HG03064 (cell line): Measurements from ENCODE around the gene CACNB4.
A peak's percentile ranks its signal among the peaks of the same experiment; 100 is the strongest.
"Not testable (repeated sequence)": the region's sequence is repeated elsewhere in the genome, so short reads cannot be mapped to it uniquely, and the experiment has no call there.

Experiments
- ATAC-seq: cut with Tn5 transposase; IDR thresholded peaks from one replicate; pipeline ENCODE4 v1.9.1; 2021; ENCODE audit warnings: low read depth; ENCODE audit not compliant: unreplicated experiment

Gene CACNB4

GRCh38 chr2:152025678-152026287 is 73.1 kb downstream of the CACNB4 start:
- peak; percentile 90 for ATAC-seq

- ATAC-seq, result no peak
Observed at GRCh38 chr2:152024477-152024876, 74.4 kb downstream of the CACNB4 start.

DNA sequence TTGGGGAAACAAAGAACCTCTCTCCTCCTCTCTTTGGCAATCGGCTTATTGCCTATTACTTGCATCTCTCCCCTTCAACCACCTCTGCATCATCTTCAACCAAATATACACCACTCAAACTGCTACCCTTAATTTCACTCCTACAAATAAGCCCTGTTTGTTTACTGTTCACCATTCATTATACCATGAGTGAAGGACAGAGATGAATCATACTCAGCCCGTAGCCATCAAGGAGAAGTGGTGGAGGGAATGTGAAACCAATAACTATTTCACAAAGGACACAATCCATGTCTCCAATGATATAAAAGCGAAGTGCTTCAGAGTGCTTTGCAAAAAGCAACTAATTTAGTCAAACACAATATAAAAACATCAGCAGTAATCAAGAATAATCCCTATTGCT is 76.8 kb downstream of the CACNB4 start:
- no peak for ATAC-seq

DNA sequence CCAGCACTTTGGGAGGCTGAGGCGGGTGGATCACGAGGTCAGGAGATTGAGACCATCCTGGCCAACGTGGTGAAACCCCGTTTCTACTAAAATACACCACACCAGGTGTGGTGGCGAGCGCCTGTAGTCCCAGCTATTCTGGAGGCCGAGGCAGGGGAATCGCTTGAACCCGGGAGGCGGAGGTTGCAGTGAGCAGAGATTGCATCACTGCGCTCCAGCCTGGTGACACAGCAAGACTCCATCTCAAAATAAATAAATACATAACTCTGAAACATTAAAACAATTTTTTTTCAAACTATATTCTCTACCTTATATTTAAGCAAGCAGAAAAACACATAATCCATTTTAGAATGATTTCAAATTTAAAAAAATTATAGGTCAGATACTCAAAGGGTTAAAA is 77.8 kb downstream of the CACNB4 start:
- not testable (repeated sequence) for ATAC-seq

DNA sequence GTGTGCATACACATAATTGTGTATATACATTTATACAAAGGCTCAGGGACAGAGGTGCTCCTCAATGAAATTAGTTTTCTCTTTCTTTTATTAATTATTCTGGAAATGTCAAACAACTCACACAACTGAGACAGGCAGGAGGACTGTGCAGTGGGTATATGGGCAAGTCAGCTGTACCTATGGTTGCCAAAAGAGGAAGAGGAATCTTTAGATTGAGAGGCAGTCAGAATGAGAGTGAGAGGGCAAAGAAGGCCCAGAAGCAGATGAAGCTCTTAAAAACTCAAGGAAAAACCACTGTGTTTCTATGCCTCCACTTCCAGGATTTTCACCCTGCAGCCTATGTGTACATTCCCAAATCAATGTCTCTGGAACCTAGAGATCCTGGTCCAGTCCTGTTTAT is 79.1 kb downstream of the CACNB4 start:
- no peak for ATAC-seq

DNA sequence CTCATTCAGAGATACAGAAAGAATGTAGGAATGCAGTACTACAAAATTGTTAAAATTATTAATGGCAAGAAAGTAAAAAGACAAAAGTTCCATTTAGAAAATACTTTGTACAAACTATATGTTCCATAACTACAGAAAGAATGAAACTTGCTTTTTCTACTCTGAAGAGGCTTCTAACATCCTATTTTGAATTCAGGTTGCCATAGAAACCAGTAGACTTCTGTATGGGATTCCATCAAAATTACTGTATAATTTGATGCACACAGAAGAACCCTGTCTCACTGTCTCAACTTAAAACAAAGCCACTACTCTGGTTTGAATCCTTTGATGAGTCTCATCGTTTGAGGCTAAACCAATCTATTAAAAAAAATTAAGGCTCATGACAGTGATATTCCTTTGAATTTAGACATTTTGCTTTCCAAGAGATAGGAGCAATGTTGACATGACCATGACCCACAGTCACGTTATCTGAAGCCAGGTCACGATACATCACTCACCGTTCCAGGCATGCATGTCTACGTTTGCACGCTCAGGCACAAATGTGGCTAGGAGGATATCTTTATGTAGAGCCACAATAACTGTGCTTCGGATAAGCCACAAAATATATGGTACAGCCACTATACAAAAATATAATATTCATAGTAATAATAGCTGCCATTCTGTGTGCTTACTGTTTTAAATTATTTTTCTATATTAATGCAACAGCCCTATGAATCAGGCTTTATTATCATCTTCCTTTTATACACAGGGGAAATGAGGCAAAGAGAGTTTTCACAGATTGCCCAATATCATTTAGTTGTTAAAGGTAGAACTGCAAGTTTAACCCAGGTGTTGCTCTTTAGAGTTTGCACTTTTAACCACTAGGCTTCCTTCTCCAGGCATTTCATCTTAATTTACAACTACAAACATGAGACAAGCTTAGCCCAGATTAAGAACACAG is 82.4 kb downstream of the CACNB4 start:
- ATAC-seq, result no peak

GRCh38 chr2:152015552-152015951 is 83.3 kb downstream of the CACNB4 start:
- no peak for ATAC-seq

DNA sequence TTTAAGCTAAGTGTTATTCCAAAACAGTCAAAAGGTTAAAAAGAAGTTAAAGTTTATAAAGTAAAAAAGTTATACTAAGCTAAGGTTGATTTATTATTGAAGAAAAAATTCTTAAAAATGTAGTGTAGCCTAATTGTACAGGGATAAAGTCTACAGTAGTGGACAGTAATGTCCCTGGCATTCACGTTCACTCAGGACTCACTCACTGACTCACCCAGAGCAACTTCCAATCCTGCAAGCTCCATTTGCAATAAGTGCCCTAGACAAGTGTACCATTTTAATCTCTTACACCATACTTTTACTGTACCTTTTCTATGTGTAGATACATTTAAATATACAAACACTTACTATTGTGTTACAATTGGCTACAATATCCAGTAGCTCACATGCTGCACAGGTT is 86.1 kb downstream of the CACNB4 start:
- no peak for ATAC-seq

GRCh38 chr2:152011724-152012123 is 87.1 kb downstream of the CACNB4 start:
- ATAC-seq, result no peak

DNA sequence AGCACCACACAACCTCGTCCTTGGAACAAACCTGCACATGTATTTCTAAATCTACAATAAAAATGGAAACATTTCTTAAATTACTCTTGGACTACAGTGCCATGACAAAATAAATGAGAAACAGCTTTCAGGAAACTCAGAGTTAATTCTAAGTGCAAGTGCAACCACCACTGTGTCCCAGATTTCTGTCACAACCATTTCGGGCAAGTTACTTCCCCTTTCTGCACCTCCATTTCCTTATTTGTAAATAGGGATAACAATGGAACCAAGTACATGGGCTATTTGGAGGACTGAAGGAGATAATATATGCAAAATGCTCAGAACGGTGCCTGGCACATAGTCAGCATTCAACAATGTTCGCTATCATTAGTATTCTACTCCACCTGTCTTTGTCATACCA is 93.2 kb downstream of the CACNB4 start:
- ATAC-seq, result no peak

DNA sequence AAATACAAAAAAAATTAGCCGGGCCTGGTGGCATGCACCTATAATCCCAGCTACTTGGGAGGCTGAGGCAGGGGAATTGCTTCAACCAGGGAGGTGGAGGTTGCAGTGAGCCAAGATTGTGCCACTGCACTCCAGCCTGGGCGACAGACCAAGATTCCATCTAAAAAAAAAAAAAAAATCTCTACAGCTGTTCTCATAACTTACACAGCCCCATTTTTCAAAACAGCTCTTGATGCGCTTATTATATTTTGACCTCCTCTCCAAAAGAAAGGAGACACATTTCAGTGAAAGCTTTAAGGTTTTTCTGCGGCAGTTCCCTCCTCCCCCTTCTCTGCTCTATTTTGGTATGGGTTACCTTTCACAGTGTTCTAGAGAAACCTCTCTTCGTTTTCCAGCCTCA is 95.6 kb downstream of the CACNB4 start:
- ATAC-seq, result not testable (repeated sequence)

- no peak for ATAC-seq
Observed at GRCh38 chr2:151999053-151999452, 99.8 kb downstream of the CACNB4 start.

GRCh38 chr2:151996243-151997003 is 102.4 kb downstream of the CACNB4 start:
- no peak for ATAC-seq

DNA sequence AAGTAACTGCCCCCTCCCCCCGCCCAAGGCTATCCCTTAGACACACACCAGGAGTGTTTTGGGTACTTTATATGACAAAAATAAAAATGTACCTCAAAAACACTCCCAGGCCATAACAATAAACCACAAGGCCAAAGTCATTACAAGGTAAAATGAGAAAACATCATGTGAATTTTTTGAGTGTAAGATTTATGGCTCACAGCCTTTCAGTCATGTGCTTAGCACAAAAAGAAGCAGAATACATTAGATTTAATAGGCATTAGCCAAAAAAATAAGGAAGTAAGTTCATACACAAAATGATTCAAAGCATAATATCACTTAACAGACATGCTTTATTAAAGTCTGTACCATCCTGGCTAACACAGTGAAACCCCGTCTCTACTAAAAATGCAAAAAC is 103.7 kb downstream of the CACNB4 start:
- ATAC-seq, result no peak

DNA sequence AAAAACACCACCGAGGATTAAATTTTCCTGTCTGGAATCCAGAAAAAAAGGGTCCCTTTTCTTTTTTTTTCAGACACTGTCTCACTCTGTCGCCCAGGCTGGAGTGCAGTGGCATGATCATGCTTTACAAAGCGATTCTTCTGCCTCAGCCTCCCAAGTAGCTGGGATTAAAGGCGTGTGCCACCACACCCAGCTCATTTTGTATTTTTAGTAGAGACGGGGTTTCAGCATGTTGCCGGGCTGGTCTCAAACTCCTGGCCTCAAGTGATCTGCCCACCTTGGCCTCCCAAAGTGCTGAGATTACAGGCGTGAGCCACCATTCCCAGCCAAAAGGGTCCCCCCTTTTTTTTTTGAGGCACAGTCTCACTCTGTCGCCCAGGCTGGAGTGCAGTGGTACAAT is 104.7 kb downstream of the CACNB4 start:
- ATAC-seq, result not testable (repeated sequence)

DNA sequence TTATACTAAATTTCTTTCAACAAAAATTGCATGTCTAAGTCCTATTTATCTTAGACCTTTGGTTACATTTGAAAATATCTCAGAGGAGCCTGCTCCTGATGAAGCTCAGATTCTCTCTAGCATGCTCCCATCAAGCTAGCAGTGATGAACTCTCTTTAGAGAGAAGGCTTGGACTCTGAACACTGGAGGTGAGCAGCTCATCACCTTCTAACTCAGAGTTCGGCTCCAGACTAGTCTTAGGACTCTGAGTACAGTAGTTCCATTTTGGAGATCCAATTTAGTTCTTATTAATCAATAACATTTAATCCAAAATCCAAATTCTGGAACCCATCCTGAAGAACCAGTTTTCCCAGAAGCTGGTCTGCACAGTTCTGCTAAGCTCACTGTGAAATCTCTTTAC is 107.8 kb downstream of the CACNB4 start:
- no peak for ATAC-seq

GRCh38 chr2:151989378-151989777 is 109.5 kb downstream of the CACNB4 start:
- no peak for ATAC-seq

GRCh38 chr2:151987484-151987883 is 111.4 kb downstream of the CACNB4 start:
- no peak for ATAC-seq

DNA sequence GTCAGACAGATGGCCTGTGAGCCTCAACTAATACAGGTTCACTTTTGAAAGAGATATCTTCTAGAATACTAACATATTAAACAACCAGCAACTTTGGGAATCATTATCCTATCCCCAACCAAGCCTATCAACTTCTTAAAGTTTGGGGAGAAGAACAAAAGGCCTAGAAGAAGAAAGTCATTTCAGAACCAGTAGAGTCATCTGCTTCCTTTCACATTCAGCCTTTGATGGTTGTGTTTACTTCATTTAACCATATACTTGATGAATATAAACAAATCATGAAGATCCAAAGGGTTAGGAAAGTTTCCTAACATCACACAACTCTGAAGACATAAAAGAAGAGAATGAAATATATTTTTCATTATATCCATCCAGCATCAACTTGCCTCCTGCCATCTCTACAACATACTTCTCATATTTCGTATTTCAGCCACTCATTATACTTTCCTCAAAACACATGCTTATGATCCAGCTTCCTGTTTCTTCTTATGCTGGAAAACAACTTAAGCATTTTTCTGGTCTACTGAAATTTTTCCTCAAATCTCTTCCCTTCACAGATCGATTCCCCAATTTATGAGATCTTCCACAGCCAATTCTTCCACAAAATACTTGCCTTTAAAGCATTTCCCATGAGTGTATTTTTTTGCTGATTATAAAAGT is 114.3 kb downstream of the CACNB4 start:
- no peak for ATAC-seq

- no peak for ATAC-seq
Observed at GRCh38 chr2:151983221-151983620, 115.6 kb downstream of the CACNB4 start.

DNA sequence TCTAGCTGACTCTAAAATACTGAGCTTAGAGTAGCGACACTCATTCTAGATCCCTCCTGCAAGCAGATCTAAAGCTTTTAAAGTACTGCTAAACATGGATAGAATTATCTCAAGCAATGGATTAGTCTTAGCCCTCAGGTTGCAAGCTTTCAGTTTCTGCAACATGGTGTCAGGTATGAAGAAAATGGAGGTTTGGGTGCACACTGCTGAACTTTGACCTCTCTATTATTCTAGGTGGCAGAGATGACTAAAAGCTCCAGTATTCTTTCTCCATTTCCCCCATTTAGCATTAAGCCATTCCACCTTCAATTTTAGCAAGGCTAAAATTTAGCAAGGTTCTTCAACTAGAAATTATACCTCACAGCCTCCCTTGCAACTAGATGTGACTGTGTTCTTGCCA is 117.0 kb downstream of the CACNB4 start:
- ATAC-seq, result no peak
